ENCODE measurements around the gene LMF1.

LMF1 gene

GRCh38 chr16:897200-897543, 73.6 kb downstream of the LMF1 start:
- TF ChIP-seq, protein P1, sequence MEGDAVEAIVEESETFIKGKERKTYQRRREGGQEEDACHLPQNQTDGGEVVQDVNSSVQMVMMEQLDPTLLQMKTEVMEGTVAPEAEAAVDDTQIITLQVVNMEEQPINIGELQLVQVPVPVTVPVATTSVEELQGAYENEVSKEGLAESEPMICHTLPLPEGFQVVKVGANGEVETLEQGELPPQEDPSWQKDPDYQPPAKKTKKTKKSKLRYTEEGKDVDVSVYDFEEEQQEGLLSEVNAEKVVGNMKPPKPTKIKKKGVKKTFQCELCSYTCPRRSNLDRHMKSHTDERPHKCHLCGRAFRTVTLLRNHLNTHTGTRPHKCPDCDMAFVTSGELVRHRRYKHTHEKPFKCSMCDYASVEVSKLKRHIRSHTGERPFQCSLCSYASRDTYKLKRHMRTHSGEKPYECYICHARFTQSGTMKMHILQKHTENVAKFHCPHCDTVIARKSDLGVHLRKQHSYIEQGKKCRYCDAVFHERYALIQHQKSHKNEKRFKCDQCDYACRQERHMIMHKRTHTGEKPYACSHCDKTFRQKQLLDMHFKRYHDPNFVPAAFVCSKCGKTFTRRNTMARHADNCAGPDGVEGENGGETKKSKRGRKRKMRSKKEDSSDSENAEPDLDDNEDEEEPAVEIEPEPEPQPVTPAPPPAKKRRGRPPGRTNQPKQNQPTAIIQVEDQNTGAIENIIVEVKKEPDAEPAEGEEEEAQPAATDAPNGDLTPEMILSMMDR (IDR thresholded peaks at IDR 0.05; ENCODE audit: low read depth, low read length): no peak
- no peak for DNase-seq (ENCODE audit: extremely low read depth, low read depth)

DNA sequence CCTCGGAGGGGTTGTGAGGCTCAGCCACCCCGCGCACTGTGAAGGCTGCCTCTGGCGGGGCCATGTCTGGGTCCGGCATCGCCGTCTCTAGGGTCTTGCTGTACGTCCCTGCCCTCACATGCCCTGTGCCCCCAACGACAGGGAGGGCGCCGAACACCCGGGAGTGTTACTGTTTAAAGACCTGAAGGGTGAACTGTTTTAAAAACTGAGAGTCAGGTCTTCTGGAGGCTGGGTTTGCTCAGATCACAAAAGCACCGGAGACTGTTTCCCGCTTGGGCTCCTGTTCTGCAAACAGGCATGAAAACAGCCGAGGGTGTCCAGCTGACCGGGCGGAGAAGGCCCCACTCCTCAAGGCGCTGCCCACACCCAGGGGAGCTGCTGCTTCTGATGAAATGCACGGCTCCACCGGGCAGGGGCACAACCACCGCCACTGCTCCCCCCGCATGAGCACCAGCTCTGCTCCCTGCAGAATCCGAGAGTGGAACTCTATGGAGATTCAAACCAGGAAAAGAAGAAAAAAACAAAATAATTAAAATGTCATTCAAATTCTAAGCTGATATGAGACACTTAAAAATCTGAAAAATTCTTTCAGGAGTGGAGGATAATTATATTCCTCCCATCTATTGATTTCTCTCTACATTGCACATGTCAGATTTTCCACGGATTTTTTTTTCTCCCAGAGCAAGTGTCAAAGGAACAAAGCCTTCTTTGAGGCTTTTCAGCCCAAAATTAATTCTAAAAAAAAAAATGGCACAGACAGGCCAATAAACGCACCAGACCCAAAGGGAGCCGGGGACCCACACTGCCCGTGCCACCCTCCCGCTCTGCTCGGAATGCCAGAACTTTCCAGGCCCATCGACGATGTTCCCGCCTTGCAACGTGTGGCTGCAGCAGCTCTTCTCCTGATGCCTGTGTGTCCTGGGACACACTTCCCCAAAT, 74.3 kb downstream of the LMF1 start:
- no peak for DNase-seq (ENCODE audit: extremely low read depth, low read depth)
- TF ChIP-seq, protein P1 (IDR thresholded peaks at IDR 0.05; ENCODE audit: low read depth, low read length): no peak

DNA sequence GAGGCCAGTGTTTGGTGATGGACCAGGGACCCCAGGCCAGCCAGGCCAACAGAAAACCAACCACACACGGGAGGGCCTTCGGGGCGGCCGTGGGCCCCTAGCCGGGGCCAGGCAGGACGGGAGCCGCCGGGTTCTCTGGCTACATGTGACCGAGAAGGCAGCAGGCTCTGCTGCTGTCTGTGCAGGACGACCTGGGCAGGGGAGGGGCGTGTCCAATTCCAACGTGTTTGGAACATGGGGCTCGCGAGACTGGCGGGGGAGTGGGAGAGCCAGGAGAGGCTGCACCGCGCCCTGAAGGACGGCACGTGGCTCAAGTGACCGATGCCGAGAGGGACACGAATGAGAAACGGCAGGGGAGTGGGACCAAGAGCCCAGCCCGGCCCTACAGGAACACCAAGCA, 75.4 kb downstream of the LMF1 start:
- DNase-seq (ENCODE audit: extremely low read depth, low read depth): no peak
- TF ChIP-seq, protein P1 (IDR thresholded peaks at IDR 0.05; ENCODE audit: low read depth, low read length): no peak

GRCh38 chr16:894841-895240, 75.9 kb downstream of the LMF1 start:
- no peak for DNase-seq (ENCODE audit: extremely low read depth, low read depth)
- TF ChIP-seq, protein P1 (IDR thresholded peaks at IDR 0.05; ENCODE audit: low read depth, low read length): no peak

DNA sequence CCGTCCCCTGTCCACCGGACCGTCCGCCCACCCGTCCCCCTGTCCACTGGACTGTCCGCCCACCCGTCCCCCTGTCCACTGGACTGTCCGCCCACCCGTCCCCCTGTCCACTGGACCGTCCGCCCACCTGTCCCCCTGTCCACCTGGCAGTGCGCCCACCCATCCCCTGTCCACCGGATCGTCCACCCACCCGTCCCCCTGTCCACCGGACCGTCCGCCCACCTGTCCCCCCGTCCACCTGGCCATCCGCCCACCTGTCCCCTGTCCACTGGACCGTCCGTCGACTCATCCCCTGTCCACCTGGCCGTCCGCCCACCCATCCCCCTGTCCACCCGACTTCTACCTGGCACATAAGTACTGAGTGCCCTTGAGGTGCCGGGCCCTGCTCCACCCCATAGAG, 76.6 kb downstream of the LMF1 start:
- TF ChIP-seq, protein P1 (IDR thresholded peaks at IDR 0.05; ENCODE audit: low read depth, low read length): no peak
- DNase-seq (ENCODE audit: extremely low read depth, low read depth): no peak

- no peak for DNase-seq (ENCODE audit: extremely low read depth, low read depth)
Measured at GRCh38 chr16:893360-893759, 77.4 kb downstream of the LMF1 start.

More at GRCh38 chr16:893360-893759, 77.4 kb downstream of the LMF1 start:
- TF ChIP-seq, protein P1 (IDR thresholded peaks at IDR 0.05; ENCODE audit: low read depth, low read length): no peak
